ENCODE results near the gene PPIL6. TPM values are rescaled to one million over a fixed set of nuclear protein-coding genes. Genes with fewer than 3 reads are reported as not detected.

PPIL6 gene
- total RNA-seq, 1 donor from 2014 or later: 4.7 TPM

DNA sequence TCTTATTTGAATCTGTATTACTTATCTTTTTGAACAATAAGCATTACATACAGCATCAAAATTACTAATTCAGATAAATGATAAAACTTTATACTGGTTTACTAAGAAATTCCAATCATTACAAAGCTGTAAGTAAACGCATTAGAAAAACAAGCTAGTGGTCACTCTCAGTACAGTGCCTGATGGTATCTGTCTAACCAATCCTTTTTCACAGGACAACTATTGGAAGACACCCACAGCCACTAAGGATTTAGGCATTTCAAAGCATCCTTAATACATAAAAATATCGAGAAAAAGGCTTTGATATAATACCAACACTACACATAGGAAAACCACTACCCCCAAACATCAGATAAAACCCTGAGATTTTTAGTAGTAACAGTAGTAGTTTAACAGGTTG, 60.7 kb downstream of the PPIL6 start:
- TF ChIP-seq, protein P1, sequence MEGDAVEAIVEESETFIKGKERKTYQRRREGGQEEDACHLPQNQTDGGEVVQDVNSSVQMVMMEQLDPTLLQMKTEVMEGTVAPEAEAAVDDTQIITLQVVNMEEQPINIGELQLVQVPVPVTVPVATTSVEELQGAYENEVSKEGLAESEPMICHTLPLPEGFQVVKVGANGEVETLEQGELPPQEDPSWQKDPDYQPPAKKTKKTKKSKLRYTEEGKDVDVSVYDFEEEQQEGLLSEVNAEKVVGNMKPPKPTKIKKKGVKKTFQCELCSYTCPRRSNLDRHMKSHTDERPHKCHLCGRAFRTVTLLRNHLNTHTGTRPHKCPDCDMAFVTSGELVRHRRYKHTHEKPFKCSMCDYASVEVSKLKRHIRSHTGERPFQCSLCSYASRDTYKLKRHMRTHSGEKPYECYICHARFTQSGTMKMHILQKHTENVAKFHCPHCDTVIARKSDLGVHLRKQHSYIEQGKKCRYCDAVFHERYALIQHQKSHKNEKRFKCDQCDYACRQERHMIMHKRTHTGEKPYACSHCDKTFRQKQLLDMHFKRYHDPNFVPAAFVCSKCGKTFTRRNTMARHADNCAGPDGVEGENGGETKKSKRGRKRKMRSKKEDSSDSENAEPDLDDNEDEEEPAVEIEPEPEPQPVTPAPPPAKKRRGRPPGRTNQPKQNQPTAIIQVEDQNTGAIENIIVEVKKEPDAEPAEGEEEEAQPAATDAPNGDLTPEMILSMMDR (IDR thresholded peaks at IDR 0.05; ENCODE audit: insufficient read depth, low read length, poor library complexity, severe bottlenecking): no peak
- no peaks in the 10 kb centered on the region for H3K36me3 ChIP-seq (ENCODE audit: control insufficient read depth, insufficient read depth, low read length)
- peak overlapping the region; percentile 91 for H3K4me3 ChIP-seq (ENCODE audit: low read depth, low read length)
- no peaks in the 10 kb centered on the region for H3K27me3 ChIP-seq (ENCODE audit: control insufficient read depth, insufficient read depth, low read length)
- DNase-seq (ENCODE audit: low read depth): no peak

DNA sequence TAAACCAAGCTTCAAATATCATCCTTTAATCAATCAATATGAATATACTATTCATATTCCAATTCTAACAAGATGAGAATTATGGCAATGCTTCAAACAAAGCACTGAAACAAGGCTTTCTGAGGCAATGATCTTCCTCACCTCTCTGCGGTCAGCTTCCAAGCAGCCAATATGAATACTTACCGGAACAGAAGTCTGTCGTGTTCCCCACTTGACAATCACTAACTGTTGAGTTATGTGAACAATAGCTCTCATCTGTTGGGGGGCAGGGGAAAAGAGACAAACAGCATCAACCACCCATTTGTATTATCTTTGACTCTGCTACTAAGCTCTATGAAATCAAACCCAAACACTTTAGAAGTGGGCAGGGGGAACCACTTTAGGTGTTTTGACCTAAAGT, 62.7 kb downstream of the PPIL6 start:
- DNase-seq (ENCODE audit: low read depth): no peak
- Histone ChIP-seq H3K36me3 (ENCODE audit: control insufficient read depth, insufficient read depth, low read length) (peaks cover 2% of the 10 kb centered on the region), H3K4me3 (ENCODE audit: low read depth, low read length) (no peak overlapping the region), H3K27me3 (ENCODE audit: control insufficient read depth, insufficient read depth, low read length) (no peaks in the 10 kb centered on the region)
- TF ChIP-seq, protein P1 (IDR thresholded peaks at IDR 0.05; ENCODE audit: insufficient read depth, low read length, poor library complexity, severe bottlenecking): no peak

DNA sequence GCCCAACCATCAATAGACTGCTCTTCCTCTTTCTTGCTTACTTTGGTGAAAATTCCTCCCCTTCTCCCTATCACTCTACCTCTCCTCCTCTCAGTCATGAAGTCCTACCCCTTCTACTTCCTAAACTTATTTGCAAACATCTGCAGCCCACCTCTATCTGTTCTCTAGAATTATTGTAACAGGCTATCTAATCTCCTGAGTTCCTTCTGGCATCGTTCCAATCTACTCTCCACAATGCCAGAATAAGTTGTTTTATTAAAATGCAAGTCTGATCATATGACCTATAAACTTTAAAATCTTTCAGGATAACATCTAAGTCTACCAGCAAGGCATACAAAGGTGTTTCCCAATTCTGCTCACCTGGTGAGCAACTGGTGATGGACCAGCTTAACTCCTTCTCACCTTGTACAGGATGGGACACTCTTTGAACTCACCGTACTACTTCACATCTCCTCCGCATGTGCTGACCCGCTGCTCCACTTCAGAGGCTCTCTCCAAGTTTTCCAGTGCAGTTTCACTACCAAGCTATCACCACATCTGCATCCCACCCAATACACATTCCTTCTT, 66.0 kb downstream of the PPIL6 start:
- TF ChIP-seq, protein P1 (IDR thresholded peaks at IDR 0.05; ENCODE audit: insufficient read depth, low read length, poor library complexity, severe bottlenecking): no peak
- no peak for DNase-seq (ENCODE audit: low read depth)

DNA sequence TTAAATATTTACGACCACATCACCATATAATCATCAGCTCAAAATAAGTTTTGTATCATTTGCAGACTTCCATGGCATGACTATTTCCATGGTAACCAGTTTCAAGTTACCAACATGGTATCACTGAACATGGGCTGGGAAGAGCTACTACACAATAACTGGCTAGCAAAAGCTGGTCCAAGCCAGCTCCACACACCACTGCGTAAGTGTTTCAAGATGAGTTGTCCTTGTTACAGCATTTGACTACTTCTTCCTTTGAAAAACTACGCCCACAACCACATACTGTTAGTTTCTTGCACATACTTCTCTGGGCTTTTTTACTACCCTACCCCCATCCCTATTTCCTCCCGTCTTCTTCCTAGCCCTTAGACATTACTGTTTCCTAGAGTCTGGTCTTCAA, 66.7 kb downstream of the PPIL6 start:
- peaks cover 2% of the 10 kb centered on the region for H3K36me3 ChIP-seq (ENCODE audit: control insufficient read depth, insufficient read depth, low read length)
- H3K4me3 ChIP-seq (ENCODE audit: low read depth, low read length): no peak overlapping the region
- TF ChIP-seq, protein P1 (IDR thresholded peaks at IDR 0.05; ENCODE audit: insufficient read depth, low read length, poor library complexity, severe bottlenecking): no peak
- H3K27me3 ChIP-seq (ENCODE audit: control insufficient read depth, insufficient read depth, low read length): no peaks in the 10 kb centered on the region
- no peak for DNase-seq (ENCODE audit: low read depth)

More for the DNA sequence above, 66.0 kb downstream of the PPIL6 start:
- Histone ChIP-seq H3K36me3 (ENCODE audit: control insufficient read depth, insufficient read depth, low read length) (peaks cover 2% of the 10 kb centered on the region), H3K27me3 (ENCODE audit: control insufficient read depth, insufficient read depth, low read length) (no peaks in the 10 kb centered on the region), H3K4me3 (ENCODE audit: low read depth, low read length) (no peak overlapping the region)

DNA sequence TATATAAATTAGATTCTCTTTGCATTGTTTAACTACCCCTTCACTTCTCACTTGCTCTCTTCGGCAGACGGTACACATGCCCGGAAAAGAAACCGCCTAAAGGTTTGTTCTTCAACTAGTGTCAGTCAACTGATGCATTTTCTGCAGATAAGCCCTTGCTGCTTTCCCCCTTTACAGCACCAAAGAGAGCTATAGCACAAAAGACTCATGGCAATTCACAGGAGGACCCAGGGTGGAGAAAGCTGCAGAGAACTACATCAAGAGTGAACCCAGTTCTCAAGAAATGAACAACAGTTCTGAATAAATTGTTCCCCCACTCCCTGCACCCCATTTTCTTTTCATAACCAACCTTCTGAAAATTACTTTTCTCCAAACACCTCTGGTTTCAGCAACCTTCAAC, 67.1 kb downstream of the PPIL6 start:
- no peak overlapping the region for H3K4me3 ChIP-seq (ENCODE audit: low read depth, low read length)
- TF ChIP-seq, protein P1 (IDR thresholded peaks at IDR 0.05; ENCODE audit: insufficient read depth, low read length, poor library complexity, severe bottlenecking): no peak
- no peak for DNase-seq (ENCODE audit: low read depth)
- H3K27me3 ChIP-seq (ENCODE audit: control insufficient read depth, insufficient read depth, low read length): no peaks in the 10 kb centered on the region
- H3K36me3 ChIP-seq (ENCODE audit: control insufficient read depth, insufficient read depth, low read length): peaks cover 2% of the 10 kb centered on the region

DNA sequence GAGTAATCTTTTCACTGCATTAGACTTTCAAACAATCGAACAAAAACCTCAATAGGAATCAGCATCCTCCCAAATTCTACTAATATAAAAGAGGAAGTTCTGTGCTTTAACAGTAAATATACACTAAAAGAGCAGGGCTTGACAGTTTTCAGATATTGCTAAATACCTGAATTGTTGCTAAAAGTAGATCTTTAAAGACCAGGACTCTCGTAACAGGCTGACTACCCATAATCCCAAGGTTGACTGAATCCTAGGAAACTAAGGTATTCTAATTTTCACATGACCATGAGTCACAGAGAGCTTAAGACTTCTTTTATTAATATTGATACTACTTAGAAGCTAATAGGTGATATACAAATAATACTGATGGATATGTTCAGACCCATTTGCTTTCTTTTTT, 68.3 kb downstream of the PPIL6 start:
- TF ChIP-seq, protein P1 (IDR thresholded peaks at IDR 0.05; ENCODE audit: insufficient read depth, low read length, poor library complexity, severe bottlenecking): no peak
- Histone ChIP-seq H3K4me3 (ENCODE audit: low read depth, low read length) (no peak overlapping the region), H3K27me3 (ENCODE audit: control insufficient read depth, insufficient read depth, low read length) (no peaks in the 10 kb centered on the region), H3K36me3 (ENCODE audit: control insufficient read depth, insufficient read depth, low read length) (peaks cover 2% of the 10 kb centered on the region)
- DNase-seq (ENCODE audit: low read depth): no peak
